Stimulated activated CD4-positive, alpha-beta T cell treated with anti-CD3 and anti-CD28 coated beads, Interleukin-4, amount 100 ng/mL, for 24 hours (primary cell): Measurements from ENCODE around the gene LRRIQ4.
A peak's percentile ranks its signal among the peaks of the same experiment; 100 is the strongest.

Experiments
- DNase-seq: peaks from one replicate; pipeline ENCODE4 v3.0.0-alpha.2; 2020

LRRIQ4 gene

DNA sequence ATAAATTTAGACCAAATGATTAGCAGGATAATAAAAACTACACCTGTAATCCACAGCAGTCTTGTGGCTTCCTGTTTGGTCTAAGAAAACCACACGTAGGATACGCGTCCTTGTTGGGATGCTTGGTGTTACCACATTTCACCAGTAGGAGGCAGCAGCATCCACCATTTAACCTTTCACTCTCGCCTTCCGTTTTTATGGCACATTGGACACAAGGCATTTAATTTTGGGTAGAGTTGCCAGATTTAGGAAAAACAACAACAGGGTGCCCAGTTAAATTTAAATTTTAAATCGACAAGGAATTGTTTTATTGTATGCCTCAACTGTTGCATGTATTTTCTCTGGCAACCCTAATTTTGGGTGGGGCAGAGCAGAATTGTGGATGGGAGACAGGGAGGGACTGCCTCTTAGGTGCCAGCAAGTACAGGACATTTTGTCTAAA, 50.8 kb downstream of the LRRIQ4 start:
- DNase-seq, result peak; percentile 67

DNA sequence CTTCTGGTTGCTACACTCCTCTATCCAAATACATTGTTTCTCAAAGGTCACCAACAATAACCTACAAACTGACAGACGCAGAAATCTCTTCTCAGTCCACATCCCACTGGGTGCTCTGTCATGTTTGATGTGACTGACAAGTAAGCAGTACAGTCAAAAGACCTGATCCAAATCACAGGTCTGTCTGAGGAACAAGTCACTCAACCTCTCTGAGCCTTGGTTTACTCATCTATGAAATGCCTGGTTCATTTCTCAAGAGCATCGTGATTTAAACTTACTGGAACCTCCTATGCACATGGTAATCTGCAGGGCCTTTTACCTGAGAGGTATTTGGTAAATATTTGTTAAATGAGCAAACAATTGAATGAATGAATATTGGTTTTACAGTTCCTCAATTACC, 51.6 kb downstream of the LRRIQ4 start:
- DNase-seq, result no peak

GRCh38 chr3:169865176-169865767, 52.6 kb downstream of the LRRIQ4 start:
- no peak for DNase-seq

DNA sequence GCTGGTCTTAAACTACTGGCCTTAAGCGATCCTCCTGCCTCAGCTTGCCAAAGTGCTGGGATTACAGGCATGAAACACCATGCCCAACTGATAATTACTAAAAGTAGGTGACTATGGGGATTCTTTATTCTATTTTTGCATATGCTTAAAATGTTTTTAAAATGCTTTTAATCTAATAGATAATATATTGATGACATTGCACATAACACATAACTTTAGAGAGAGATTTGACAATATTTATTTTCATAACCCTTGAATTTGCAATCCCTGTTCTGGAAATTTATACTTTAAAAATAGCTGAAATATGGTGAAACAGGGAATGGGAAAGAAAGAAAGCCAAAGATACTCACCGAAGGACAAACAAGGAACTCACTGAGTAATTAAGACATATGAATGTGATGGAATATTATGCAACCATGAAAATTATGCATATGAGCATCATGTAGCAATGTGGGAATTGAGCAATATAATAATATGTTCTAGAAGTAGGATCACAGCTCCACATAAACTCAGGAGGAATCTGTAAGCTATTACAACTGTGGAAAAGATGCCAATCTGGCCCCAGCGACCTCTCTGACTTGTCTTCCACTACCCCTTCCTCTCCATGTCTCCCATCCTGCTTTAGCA, 55.0 kb downstream of the LRRIQ4 start:
- no peak for DNase-seq

GRCh38 chr3:169868369-169868768, 55.7 kb downstream of the LRRIQ4 start:
- DNase-seq, result no peak

- DNase-seq, result no peak
Observed at GRCh38 chr3:169869484-169870220, 57.0 kb downstream of the LRRIQ4 start, which contains the start of gene LRRC31. TSS of gene LRRC31 (minus strand) at chr3:169869935. CDS start at chr3:169869807, 128 bp downstream.

GRCh38 chr3:169871129-169871886, 58.6 kb downstream of the LRRIQ4 start:
- DNase-seq, result no peak

DNA sequence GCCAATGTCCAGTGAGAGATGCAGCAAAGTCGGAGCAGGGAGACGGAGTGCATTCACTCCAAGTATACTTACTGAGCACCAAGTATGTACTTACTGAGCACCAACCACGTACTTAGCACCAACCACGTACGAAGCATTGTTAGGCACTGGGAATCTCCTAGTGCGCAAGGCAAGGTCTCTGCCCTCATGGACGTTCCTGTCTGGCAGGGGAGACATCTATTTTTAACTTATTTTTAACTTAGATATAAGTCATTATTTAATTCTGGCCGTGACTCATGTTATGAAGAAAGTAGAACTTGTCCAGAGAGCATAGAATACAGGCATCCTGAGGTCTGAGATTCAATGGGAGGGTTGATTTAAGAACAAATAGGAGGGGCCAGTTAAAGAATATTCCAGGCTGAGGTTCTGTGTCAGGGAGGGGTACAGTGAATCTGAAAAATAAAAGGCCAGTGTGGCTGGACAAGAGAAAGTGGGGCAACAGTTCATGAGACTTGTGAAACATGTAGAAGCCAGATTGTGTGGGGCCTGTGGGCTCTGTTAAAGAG, 66.4 kb downstream of the LRRIQ4 start:
- DNase-seq, result no peak

- DNase-seq, result no peak
Observed at GRCh38 chr3:169879845-169880575, 67.3 kb downstream of the LRRIQ4 start.

DNA sequence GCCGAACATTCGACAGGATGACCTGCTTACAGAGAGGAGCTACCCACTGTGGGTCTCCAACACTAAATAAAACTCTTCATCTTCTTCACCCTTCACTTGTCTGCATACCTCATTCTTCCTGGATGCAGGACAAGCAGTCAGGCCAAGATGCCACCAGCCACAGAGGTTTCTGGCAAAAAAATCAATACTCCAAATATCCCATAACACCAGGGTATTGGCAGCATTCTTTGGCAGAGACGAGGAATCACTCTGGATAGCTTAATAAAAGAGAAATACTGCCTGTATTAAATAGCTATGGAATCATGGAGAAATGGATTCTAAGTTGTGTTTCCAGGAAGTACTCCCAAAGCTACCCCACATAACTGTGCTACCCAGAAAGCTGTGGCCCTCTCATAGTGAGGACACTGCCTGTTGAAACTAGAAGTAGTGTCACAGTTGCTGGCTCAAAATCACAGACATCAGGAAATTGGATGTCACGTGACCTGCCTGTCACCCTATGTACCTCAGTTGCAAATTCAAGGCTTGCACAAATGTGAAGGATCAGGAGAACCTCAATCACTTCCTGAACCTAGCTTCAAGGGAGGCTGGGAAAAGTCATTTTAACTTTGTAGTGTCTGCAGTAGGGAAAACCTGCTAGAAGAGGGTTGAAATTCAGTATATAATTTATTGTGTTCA, 68.0 kb downstream of the LRRIQ4 start:
- no peak for DNase-seq

DNA sequence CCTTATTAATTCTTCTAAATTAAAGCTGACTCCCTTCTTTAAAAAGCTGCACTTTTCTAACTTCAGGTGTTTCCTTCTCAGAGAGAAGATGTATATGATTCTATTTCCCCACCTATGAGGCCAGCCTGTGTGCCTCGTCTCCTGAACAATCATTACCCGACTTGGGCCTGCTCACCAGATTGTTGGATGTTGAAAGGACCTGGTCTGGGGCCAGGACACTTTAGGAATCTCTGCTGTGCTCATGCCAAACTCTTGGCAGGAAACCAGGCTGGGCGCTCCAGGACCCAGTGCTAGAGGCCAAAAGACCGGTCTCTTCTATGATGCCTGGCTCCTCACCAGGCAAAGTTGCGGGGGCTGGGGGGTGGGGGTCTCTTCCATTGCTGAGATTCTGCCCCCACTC, 74.0 kb downstream of the LRRIQ4 start:
- DNase-seq, result no peak
